ENCODE data around the gene RBFOX2.

Gene RBFOX2

DNA sequence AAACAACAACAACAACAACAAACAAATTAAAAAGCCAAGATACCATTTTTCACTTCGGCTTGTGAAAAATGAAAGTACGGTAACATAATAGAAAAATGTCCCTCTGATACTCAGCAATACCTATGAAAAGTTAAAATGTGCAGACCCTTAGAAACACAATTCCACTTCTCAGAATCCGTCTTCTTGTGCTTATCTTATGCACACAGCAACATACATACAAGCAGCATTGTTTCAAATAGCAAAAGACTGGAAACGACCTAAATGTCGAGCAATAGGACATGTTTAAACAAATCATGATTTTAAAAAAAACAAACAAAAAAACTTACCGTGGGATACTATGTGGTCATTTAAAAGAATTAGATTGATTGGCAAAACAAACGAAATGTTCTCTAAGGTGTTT is 26.5 kb downstream of the RBFOX2 start:
- no peak for TF ChIP-seq CTCF (IDR thresholded peaks at IDR 0.05; ENCODE audit: poor library complexity, severe bottlenecking)
- no peaks in the 10 kb centered on the region for H3K36me3 ChIP-seq (ENCODE audit: low read depth)
- no peak overlapping the region for H3K4me3 ChIP-seq (ENCODE audit: severe bottlenecking)
- DNase-seq (ENCODE audit: low spot score) (no peak), ATAC-seq (ENCODE audit: low read depth) (no peak)
- no peaks in the 10 kb centered on the region for H3K27me3 ChIP-seq (ENCODE audit: insufficient read depth, poor library complexity, severe bottlenecking)
- no peak overlapping the region for H3K27ac ChIP-seq (ENCODE audit: poor library complexity, severe bottlenecking)
- no peaks in the 10 kb centered on the region for H3K4me1 ChIP-seq (ENCODE audit: insufficient read depth, poor library complexity, severe bottlenecking)
- no peaks in the 10 kb centered on the region for H3K9me3 ChIP-seq (ENCODE audit: severe bottlenecking)

GRCh38 chr22:35998748-35999147 is 29.9 kb downstream of the RBFOX2 start:
- no peaks in the 10 kb centered on the region for H3K9me3 ChIP-seq (ENCODE audit: severe bottlenecking)
- H3K4me1 ChIP-seq (ENCODE audit: insufficient read depth, poor library complexity, severe bottlenecking), result no peaks in the 10 kb centered on the region
- DNase-seq (ENCODE audit: low spot score) (no peak), ATAC-seq (ENCODE audit: low read depth) (no peak)
- TF ChIP-seq CTCF (IDR thresholded peaks at IDR 0.05; ENCODE audit: poor library complexity, severe bottlenecking), result no peak
- 0 out of 2 replicates have a peak, but pooled peaks cover 5% of the 10 kb centered on the region for H3K36me3 ChIP-seq (ENCODE audit: low read depth)
- H3K27me3 ChIP-seq (ENCODE audit: insufficient read depth, poor library complexity, severe bottlenecking), result no peaks in the 10 kb centered on the region
- H3K27ac ChIP-seq (ENCODE audit: poor library complexity, severe bottlenecking), result no peak overlapping the region
- H3K4me3 ChIP-seq (ENCODE audit: severe bottlenecking), result no peak overlapping the region

DNA sequence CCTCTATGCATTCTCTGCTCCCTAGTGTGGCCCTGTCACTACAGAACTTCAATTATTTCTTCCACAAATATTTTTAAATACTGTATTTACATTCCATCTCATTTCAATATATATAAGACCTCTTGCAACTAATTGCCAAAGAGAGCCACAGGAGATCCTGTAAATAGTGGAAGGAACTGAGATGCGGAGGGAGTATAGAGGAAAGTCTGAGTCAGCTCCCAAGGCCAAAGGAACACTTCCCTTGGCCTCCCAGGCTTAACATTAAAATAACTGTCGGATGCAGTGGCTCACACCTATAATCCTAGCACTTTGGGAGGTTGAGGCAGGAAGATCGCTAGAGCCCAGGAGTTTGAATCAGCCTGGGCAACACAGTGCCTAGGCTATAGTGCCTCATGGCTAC is 31.2 kb downstream of the RBFOX2 start:
- H3K27ac ChIP-seq (ENCODE audit: poor library complexity, severe bottlenecking), result no peak overlapping the region
- H3K36me3 ChIP-seq (ENCODE audit: low read depth), result 0 out of 2 replicates have a peak, but pooled peaks cover 5% of the 10 kb centered on the region
- no peak overlapping the region for H3K4me3 ChIP-seq (ENCODE audit: severe bottlenecking)
- DNase-seq (ENCODE audit: low spot score) (no peak), ATAC-seq (ENCODE audit: low read depth) (no peak)
- H3K9me3 ChIP-seq (ENCODE audit: severe bottlenecking), result no peaks in the 10 kb centered on the region
- TF ChIP-seq CTCF (IDR thresholded peaks at IDR 0.05; ENCODE audit: poor library complexity, severe bottlenecking), result no peak
- no peaks in the 10 kb centered on the region for H3K27me3 ChIP-seq (ENCODE audit: insufficient read depth, poor library complexity, severe bottlenecking)
- no peaks in the 10 kb centered on the region for H3K4me1 ChIP-seq (ENCODE audit: insufficient read depth, poor library complexity, severe bottlenecking)

- 0 out of 2 replicates have a peak, but pooled peaks cover 5% of the 10 kb centered on the region for H3K36me3 ChIP-seq (ENCODE audit: low read depth)
- H3K4me1 ChIP-seq (ENCODE audit: insufficient read depth, poor library complexity, severe bottlenecking), result no peaks in the 10 kb centered on the region
- H3K9me3 ChIP-seq (ENCODE audit: severe bottlenecking), result no peaks in the 10 kb centered on the region
- no peak for TF ChIP-seq CTCF (IDR thresholded peaks at IDR 0.05; ENCODE audit: poor library complexity, severe bottlenecking)
- no peak for DNase-seq (ENCODE audit: low spot score)
- H3K27me3 ChIP-seq (ENCODE audit: insufficient read depth, poor library complexity, severe bottlenecking), result no peaks in the 10 kb centered on the region
- no peak for ATAC-seq (ENCODE audit: low read depth)
- H3K27ac ChIP-seq (ENCODE audit: poor library complexity, severe bottlenecking), result no peak overlapping the region
- H3K4me3 ChIP-seq (ENCODE audit: severe bottlenecking), result no peak overlapping the region
Measured at GRCh38 chr22:35996596-35996995, 32.0 kb downstream of the RBFOX2 start.

GRCh38 chr22:35995772-35996171 is 32.9 kb downstream of the RBFOX2 start:
- Histone ChIP-seq H3K27me3 (ENCODE audit: insufficient read depth, poor library complexity, severe bottlenecking) (no peaks in the 10 kb centered on the region), H3K27ac (ENCODE audit: poor library complexity, severe bottlenecking) (no peak overlapping the region), H3K4me3 (ENCODE audit: severe bottlenecking) (no peak overlapping the region), H3K36me3 (ENCODE audit: low read depth) (0 out of 2 replicates have a peak, but pooled peaks cover 5% of the 10 kb centered on the region), H3K9me3 (ENCODE audit: severe bottlenecking) (no peaks in the 10 kb centered on the region), H3K4me1 (ENCODE audit: insufficient read depth, poor library complexity, severe bottlenecking) (no peaks in the 10 kb centered on the region)
- DNase-seq (ENCODE audit: low spot score), result no peak
- no peak for TF ChIP-seq CTCF (IDR thresholded peaks at IDR 0.05; ENCODE audit: poor library complexity, severe bottlenecking)
- no peak for ATAC-seq (ENCODE audit: low read depth)

Measured in RWPE2 (cell line).